HepG2 (cell line): ENCODE data around the gene ACAP3. TPM values are rescaled to one million over a fixed set of nuclear protein-coding genes. Genes with fewer than 3 reads are reported as not detected.

Experiments
- CHD4 ChIP-seq: fragments of 200-600 bp; sonication (generic); IDR thresholded peaks from 2 replicates; pipeline ENCODE4 v1.7.0; 2017; ENCODE audit warnings: mild to moderate bottlenecking, low read length, borderline replicate concordance
- CSRNP1 ChIP-seq: sonication (generic); formaldehyde crosslinking; IDR thresholded peaks from 2 replicates; pipeline ENCODE4 v1.8.1; 2023; ENCODE audit warnings: mild to moderate bottlenecking, missing genetic modification reagents
- CTCF ChIP-seq: sonication (generic); formaldehyde crosslinking; IDR thresholded peaks from 2 replicates; pipeline ENCODE4 v1.5.0; 2020; ENCODE audit warnings: mild to moderate bottlenecking, missing genetic modification reagents, moderate library complexity
- ELF1 ChIP-seq: sonication (generic); formaldehyde crosslinking; IDR thresholded peaks from 2 replicates; pipeline ENCODE4 v1.4.0; 2020; ENCODE audit warnings: missing genetic modification reagents
- KLF12 ChIP-seq: sonication (generic); formaldehyde crosslinking; IDR thresholded peaks from 2 replicates; pipeline ENCODE4 v1.4.0; 2020; ENCODE audit warnings: missing genetic modification reagents, borderline replicate concordance
- MED1 ChIP-seq: sonication (generic); formaldehyde crosslinking; IDR thresholded peaks from 2 replicates; pipeline ENCODE4 v1.4.0; 2020; ENCODE audit warnings: missing genetic modification reagents
- NCOA2 ChIP-seq: sonication (generic); formaldehyde crosslinking; IDR thresholded peaks from 2 replicates; pipeline ENCODE4 v1.8.0; 2022; ENCODE audit warnings: inconsistent platforms
- NFIB ChIP-seq: sonication (generic); formaldehyde crosslinking; IDR thresholded peaks from 2 replicates; pipeline ENCODE4 v1.9.0; 2021; ENCODE audit warnings: missing genetic modification reagents, mild to moderate bottlenecking, borderline replicate concordance
- POLR2AphosphoS5 ChIP-seq: IDR thresholded peaks from 2 replicates; pipeline ENCODE4 v1.6.1; 2012; ENCODE audit warnings: low read depth, low read length
- SAP130 ChIP-seq: IDR thresholded peaks from 2 replicates; pipeline ENCODE4 v1.6.1; 2016; ENCODE audit warnings: low read depth
- YEATS2 ChIP-seq: sonication (generic); formaldehyde crosslinking; IDR thresholded peaks from 2 replicates; pipeline ENCODE4 v1.4.0; 2020; ENCODE audit warnings: missing genetic modification reagents, borderline replicate concordance
- ZBTB25 ChIP-seq: IDR thresholded peaks from 2 replicates; pipeline ENCODE4 v1.6.1; 2018; ENCODE audit warnings: missing genetic modification reagents
- ZNF235 ChIP-seq: sonication (generic); formaldehyde crosslinking; IDR thresholded peaks from 2 replicates; pipeline ENCODE4 v1.8.1; 2023; ENCODE audit warnings: mild to moderate bottlenecking, missing genetic modification reagents, borderline replicate concordance
- ZNF280D ChIP-seq: sonication (generic); formaldehyde crosslinking; IDR thresholded peaks from 2 replicates; pipeline ENCODE4 v1.5.1; 2020; ENCODE audit warnings: mild to moderate bottlenecking, missing genetic modification reagents
- ZNF282 ChIP-seq: fragments of 450-650 bp; IDR thresholded peaks from 2 replicates; pipeline ENCODE4 v1.6.1; 2018; ENCODE audit not compliant: partially characterized antibody
- ZNF501 ChIP-seq: sonication (generic); formaldehyde crosslinking; IDR thresholded peaks from 2 replicates; pipeline ENCODE4 v1.5.1; 2020; ENCODE audit warnings: mild to moderate bottlenecking, moderate library complexity, missing genetic modification reagents
- ZNF512B ChIP-seq: sonication (generic); formaldehyde crosslinking; IDR thresholded peaks from 2 replicates; pipeline ENCODE4 v1.5.1; 2020; ENCODE audit warnings: missing genetic modification reagents, mild to moderate bottlenecking, borderline replicate concordance
- ZNF572 ChIP-seq: sonication (generic); formaldehyde crosslinking; IDR thresholded peaks from 2 replicates; pipeline ENCODE4 v1.5.1; 2020; ENCODE audit warnings: mild to moderate bottlenecking, missing genetic modification reagents
- ZNF788 ChIP-seq: sonication (generic); formaldehyde crosslinking; IDR thresholded peaks from 2 replicates; pipeline ENCODE4 v1.5.0; 2020; ENCODE audit warnings: mild to moderate bottlenecking, missing genetic modification reagents, borderline replicate concordance
- ZZZ3 ChIP-seq: sonication (generic); formaldehyde crosslinking; IDR thresholded peaks from 2 replicates; pipeline ENCODE4 v1.4.0; 2020; ENCODE audit warnings: missing genetic modification reagents, mild to moderate bottlenecking, borderline replicate concordance
- polyA plus RNA-seq, 8 experiments: library from polyadenylated mRNA; depleted of rRNA in 3 of 8; stranded (reverse) in 7 of 8; unstranded in 1 of 8; fragments of >200 nt; fragmentation: Illumina TruSeq in 4 of 8; extraction: Trizol in 4 of 8; gene quantifications; 2 replicates each; pipeline versions ENCODE4 v1.2.1 to v1.2.3, GENCODE V29; 2011 to 2016; ENCODE audit warnings: low read depth in 4 of 8, missing spikeins in 1 of 8, mixed read lengths in 1 of 8; ENCODE audit not compliant: insufficient read depth in 1 of 8
- total RNA-seq, 5 experiments: library from RNA; depleted of rRNA; stranded (reverse); fragments of >200 nt; fragmentation: Illumina TruSeq; extraction: Trizol; gene quantifications; 2 replicates each; pipeline ENCODE4 v1.2.3, GENCODE V29; 2016; ENCODE audit warnings: low read depth in 1 of 5

Gene ACAP3
- total and polyA plus RNA-seq, 2 of the 13 experiments (the other 11 are each of a cell fraction or from before 2014, with no cell fraction given), result 29.4 to 50.8 TPM

- peak; percentile 15; the same call in 1 of the 2 replicates for TF ChIP-seq CTCF
- no peak for TF ChIP-seq ZNF572 (CRISPR knock-in tag)
- no peak for TF ChIP-seq ZNF501 (CRISPR knock-in tag)
- no peak for TF ChIP-seq YEATS2
- TF ChIP-seq ELF1 (CRISPR knock-in tag), result no peak; the same call in 1 of the 2 replicates
- no peak for TF ChIP-seq NFIB (CRISPR knock-in tag)
- no peak for TF ChIP-seq NCOA2 (CRISPR knock-in tag)
- TF ChIP-seq ZBTB25 (CRISPR knock-in tag), result no peak
- no peak for TF ChIP-seq ZNF512B (CRISPR knock-in tag)
- no peak for TF ChIP-seq ZNF235 (CRISPR knock-in tag)
- no peak for TF ChIP-seq ZZZ3
- no peak for TF ChIP-seq ZNF788 (CRISPR knock-in tag)
- no peak for TF ChIP-seq ZNF282
- peak; percentile 89 for TF ChIP-seq SAP130 (CRISPR knock-in tag)
- no peak for TF ChIP-seq ZNF280D (CRISPR knock-in tag)
- TF ChIP-seq KLF12 (CRISPR knock-in tag), result no peak
- TF ChIP-seq CHD4, result no peak
- TF ChIP-seq POLR2AphosphoS5, result peak; percentile 39; the same call in 1 of the 2 replicates
- peak; percentile 64; the same call in 1 of the 2 replicates for TF ChIP-seq MED1 (CRISPR knock-in tag)
- TF ChIP-seq CSRNP1, result no peak
Measured at GRCh38 chr1:1306661-1307260, 969 bp downstream of the ACAP3 start (continued).
